Sigmoid colon (tissue), 4 donors: ENCODE data around the gene NOS1AP.

ENCODE experiments used
- CTCF ChIP-seq, 4 experiments: fragments of 450-650 bp in 3 of 4; fragments of 200-600 bp in 1 of 4; IDR thresholded peaks; one replicate each; pipeline ENCODE4 v1.5.1; 2016 to 2019; ENCODE audit warnings: antibody characterized with exemption in 4 of 4, mild to moderate bottlenecking in 3 of 4, moderate library complexity in 2 of 4
- POLR2AphosphoS5 ChIP-seq, 4 donors: sonication (generic); formaldehyde crosslinking; IDR thresholded peaks; one replicate each; pipeline ENCODE4 v1.6.1; 2017; ENCODE audit warnings: antibody characterized with exemption in 4 of 4

GRCh38 chr1:162094723-162095122 is 25.2 kb downstream of the NOS1AP start:
- TF ChIP-seq POLR2AphosphoS5 (IDR thresholded peaks at IDR 0.05) (no peak), CTCF (IDR thresholded peaks at IDR 0.05) (no peak)
